ENCODE measurements around the gene SKOR1. TPM values are rescaled to one million over a fixed set of nuclear protein-coding genes. Genes with fewer than 3 reads are reported as not detected.

Gene SKOR1
- total and polyA plus RNA-seq, 2 of the 13 experiments (the other 11 are each of a cell fraction or from before 2014, with no cell fraction given), result 0.09 to 0.11 TPM

DNA sequence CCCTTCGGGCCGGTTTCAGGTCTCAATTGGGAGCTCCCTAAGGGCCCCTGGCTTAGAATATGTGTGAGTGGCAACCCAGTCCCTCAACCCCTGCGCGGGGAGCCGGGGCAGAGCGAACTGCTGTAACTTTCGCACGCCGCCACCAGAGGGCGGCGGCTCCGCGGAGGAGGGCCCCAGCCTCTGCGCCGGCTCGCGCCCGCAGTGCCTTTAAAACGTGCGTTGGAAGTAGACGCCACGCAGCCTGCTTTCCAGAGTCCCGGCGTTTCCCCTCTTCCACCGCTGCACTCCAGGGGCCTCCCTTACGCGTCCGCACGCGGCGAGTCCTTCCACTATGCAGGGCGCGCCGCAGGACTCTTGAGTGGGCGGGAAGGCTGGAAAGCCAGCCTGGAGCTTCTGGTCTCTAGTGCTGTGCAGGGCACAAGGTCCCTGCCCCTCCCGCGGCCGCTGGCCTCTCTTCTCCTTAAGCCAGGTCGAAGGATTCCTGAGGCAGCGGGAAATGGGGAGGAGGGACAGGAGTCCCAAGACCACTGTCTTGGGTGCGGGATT is 38.2 kb downstream of the SKOR1 start (continued):
- TF ChIP-seq, protein P1, sequence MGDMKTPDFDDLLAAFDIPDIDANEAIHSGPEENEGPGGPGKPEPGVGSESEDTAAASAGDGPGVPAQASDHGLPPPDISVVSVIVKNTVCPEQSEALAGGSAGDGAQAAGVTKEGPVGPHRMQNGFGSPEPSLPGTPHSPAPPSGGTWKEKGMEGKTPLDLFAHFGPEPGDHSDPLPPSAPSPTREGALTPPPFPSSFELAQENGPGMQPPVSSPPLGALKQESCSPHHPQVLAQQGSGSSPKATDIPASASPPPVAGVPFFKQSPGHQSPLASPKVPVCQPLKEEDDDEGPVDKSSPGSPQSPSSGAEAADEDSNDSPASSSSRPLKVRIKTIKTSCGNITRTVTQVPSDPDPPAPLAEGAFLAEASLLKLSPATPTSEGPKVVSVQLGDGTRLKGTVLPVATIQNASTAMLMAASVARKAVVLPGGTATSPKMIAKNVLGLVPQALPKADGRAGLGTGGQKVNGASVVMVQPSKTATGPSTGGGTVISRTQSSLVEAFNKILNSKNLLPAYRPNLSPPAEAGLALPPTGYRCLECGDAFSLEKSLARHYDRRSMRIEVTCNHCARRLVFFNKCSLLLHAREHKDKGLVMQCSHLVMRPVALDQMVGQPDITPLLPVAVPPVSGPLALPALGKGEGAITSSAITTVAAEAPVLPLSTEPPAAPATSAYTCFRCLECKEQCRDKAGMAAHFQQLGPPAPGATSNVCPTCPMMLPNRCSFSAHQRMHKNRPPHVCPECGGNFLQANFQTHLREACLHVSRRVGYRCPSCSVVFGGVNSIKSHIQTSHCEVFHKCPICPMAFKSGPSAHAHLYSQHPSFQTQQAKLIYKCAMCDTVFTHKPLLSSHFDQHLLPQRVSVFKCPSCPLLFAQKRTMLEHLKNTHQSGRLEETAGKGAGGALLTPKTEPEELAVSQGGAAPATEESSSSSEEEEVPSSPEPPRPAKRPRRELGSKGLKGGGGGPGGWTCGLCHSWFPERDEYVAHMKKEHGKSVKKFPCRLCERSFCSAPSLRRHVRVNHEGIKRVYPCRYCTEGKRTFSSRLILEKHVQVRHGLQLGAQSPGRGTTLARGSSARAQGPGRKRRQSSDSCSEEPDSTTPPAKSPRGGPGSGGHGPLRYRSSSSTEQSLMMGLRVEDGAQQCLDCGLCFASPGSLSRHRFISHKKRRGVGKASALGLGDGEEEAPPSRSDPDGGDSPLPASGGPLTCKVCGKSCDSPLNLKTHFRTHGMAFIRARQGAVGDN (CRISPR knock-in tag; IDR thresholded peaks at IDR 0.05), result peak; percentile 98
- TF ChIP-seq ZSCAN31 (CRISPR knock-in tag; IDR thresholded peaks at IDR 0.05; ENCODE audit: low read depth), result peak; percentile 82; the same call in 1 of the 2 replicates
- 0 out of 2 replicates have a peak, but pooled peaks have one; percentile 60 for TF ChIP-seq ATF6 (CRISPR knock-in tag; conservative IDR thresholded peaks at IDR 0.05)
- TF ChIP-seq ZNF609 (CRISPR knock-in tag; IDR thresholded peaks at IDR 0.05; ENCODE audit: borderline replicate concordance), result peak; percentile 33; the same call in 1 of the 2 replicates
- no peak for TF ChIP-seq ZNF850 (CRISPR knock-in tag; conservative IDR thresholded peaks at IDR 0.05)
- TF ChIP-seq ZNF761 (CRISPR knock-in tag; conservative IDR thresholded peaks at IDR 0.05), result peak; percentile 74; the same call in 1 of the 2 replicates
- no peak for TF ChIP-seq ZBTB7B (CRISPR knock-in tag; IDR thresholded peaks at IDR 0.05)
- TF ChIP-seq, protein P2, sequence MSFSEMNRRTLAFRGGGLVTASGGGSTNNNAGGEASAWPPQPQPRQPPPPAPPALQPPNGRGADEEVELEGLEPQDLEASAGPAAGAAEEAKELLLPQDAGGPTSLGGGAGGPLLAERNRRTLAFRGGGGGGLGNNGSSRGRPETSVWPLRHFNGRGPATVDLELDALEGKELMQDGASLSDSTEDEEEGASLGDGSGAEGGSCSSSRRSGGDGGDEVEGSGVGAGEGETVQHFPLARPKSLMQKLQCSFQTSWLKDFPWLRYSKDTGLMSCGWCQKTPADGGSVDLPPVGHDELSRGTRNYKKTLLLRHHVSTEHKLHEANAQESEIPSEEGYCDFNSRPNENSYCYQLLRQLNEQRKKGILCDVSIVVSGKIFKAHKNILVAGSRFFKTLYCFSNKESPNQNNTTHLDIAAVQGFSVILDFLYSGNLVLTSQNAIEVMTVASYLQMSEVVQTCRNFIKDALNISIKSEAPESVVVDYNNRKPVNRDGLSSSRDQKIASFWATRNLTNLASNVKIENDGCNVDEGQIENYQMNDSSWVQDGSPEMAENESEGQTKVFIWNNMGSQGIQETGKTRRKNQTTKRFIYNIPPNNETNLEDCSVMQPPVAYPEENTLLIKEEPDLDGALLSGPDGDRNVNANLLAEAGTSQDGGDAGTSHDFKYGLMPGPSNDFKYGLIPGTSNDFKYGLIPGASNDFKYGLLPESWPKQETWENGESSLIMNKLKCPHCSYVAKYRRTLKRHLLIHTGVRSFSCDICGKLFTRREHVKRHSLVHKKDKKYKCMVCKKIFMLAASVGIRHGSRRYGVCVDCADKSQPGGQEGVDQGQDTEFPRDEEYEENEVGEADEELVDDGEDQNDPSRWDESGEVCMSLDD (CRISPR knock-in tag; IDR thresholded peaks at IDR 0.05; ENCODE audit: borderline replicate concordance), result 0 out of 2 replicates have a peak, but pooled peaks have one; percentile 58
- no peak for TF ChIP-seq NR3C1 (CRISPR knock-in tag; IDR thresholded peaks at IDR 0.05)
- TF ChIP-seq ZNF343 (CRISPR knock-in tag; IDR thresholded peaks at IDR 0.05), result peak; percentile 75; the same call in 1 of the 2 replicates
- TF ChIP-seq ARID2 (CRISPR knock-in tag; IDR thresholded peaks at IDR 0.05; ENCODE audit: borderline replicate concordance), result peak; percentile 75; the same call in 1 of the 2 replicates
- peak; percentile 55; the same call in 1 of the 2 replicates for TF ChIP-seq FOXJ3 (CRISPR knock-in tag; IDR thresholded peaks at IDR 0.05; ENCODE audit: borderline replicate concordance)
- no peak for TF ChIP-seq CAMTA2 (CRISPR knock-in tag; IDR thresholded peaks at IDR 0.05; ENCODE audit: borderline replicate concordance)

Data from HepG2 (cell line).